CD4-positive, CD25-positive, alpha-beta regulatory T cell (primary cell): Measurements from ENCODE around the gene CFAP57. TPM values are rescaled to one million over a fixed set of nuclear protein-coding genes. Genes with fewer than 3 reads are reported as not detected.
A peak's percentile ranks its signal among the peaks of the same experiment; 100 is the strongest.

ENCODE experiments used
- ATAC-seq, 2 donors: fragments of 150-1000 bp; cut with Tn5 transposase; one replicate each; pipeline ENCODE4 v1.10.0; 2021; ENCODE audit warnings: low read depth in 2 of 2, moderate number of reproducible peaks in 2 of 2, moderate library complexity in 1 of 2
- DNase-seq, 3 donors: peaks; one replicate each; pipeline versions ENCODE4 v3.0.0 to v3.0.0-alpha.2; 2012 to 2022; ENCODE audit warnings: mixed read lengths in 1 of 3
- H3K27ac ChIP-seq: one replicate; pipeline ENCODE4 v1.7.0; 2013; ENCODE audit warnings: mild to moderate bottlenecking, low read length; ENCODE audit not compliant: insufficient read depth, poor library complexity, severe bottlenecking
- H3K27me3 ChIP-seq: one replicate; pipeline ENCODE4 v1.7.0; 2013; ENCODE audit warnings: low read length; ENCODE audit not compliant: control insufficient read depth, insufficient read depth
- H3K36me3 ChIP-seq: one replicate; pipeline ENCODE4 v1.7.0; 2013; ENCODE audit warnings: mild to moderate bottlenecking, low read length, moderate library complexity; ENCODE audit not compliant: control insufficient read depth, insufficient read depth
- H3K4me1 ChIP-seq: 2 replicates; pipeline ENCODE4 v1.7.0; 2013; ENCODE audit warnings: mild to moderate bottlenecking, low read length; ENCODE audit not compliant: insufficient read depth, control insufficient read depth, poor library complexity, severe bottlenecking
- H3K4me3 ChIP-seq: one replicate; pipeline ENCODE4 v1.7.0; 2013; ENCODE audit warnings: low read depth, mild to moderate bottlenecking, low read length, moderate library complexity
- H3K9me3 ChIP-seq, 2 experiments: 1 replicate in 1 of 2; 2 replicates in 1 of 2; pipeline ENCODE4 v1.7.0; 2013; ENCODE audit warnings: low read length in 2 of 2, mild to moderate bottlenecking in 1 of 2, moderate library complexity in 1 of 2; ENCODE audit not compliant: control insufficient read depth in 2 of 2
- H3K27ac Mint-ChIP-seq, 3 donors: one replicate each; pipeline ENCODE4 v1.8.0; 2020 to 2022; ENCODE audit warnings: mild to moderate bottlenecking in 3 of 3, mixed read lengths in 3 of 3, moderate library complexity in 2 of 3
- H3K27me3 Mint-ChIP-seq: one replicate; pipeline ENCODE4 v1.8.0; 2022; ENCODE audit warnings: mild to moderate bottlenecking, mixed read lengths
- H3K36me3 Mint-ChIP-seq: one replicate; pipeline ENCODE4 v1.8.0; 2020; ENCODE audit warnings: mixed read lengths
- H3K4me1 Mint-ChIP-seq, 4 donors: one replicate each; pipeline ENCODE4 v1.8.0; 2020 to 2022; ENCODE audit warnings: mixed read lengths in 4 of 4, mild to moderate bottlenecking in 1 of 4
- H3K4me3 Mint-ChIP-seq, 4 donors: one replicate each; pipeline ENCODE4 v1.8.0; 2020 to 2022; ENCODE audit warnings: mild to moderate bottlenecking in 4 of 4, mixed read lengths in 4 of 4, moderate library complexity in 3 of 4
- H3K9me3 Mint-ChIP-seq, 7 donors: one replicate each; pipeline ENCODE4 v1.8.0; 2020 to 2022; ENCODE audit warnings: mixed read lengths in 7 of 7, mild to moderate bottlenecking in 3 of 7, moderate library complexity in 2 of 7
- polyA plus RNA-seq, 4 donors: library from polyadenylated mRNA; unstranded; fragments of 300-500 nt; fragmentation: Illumina TruSeq; gene quantifications; one replicate each; pipeline ENCODE4 v1.2.3, GENCODE V29; 2021
- total RNA-seq: library from RNA; stranded (reverse); gene quantifications from one replicate; pipeline ENCODE4 v1.2.3, GENCODE V29; 2022

The CFAP57 gene
- total and polyA plus RNA-seq, 5 donors from 2014 or later: 0.13 TPM; not detected in 4

GRCh38 chr1:43256675-43257570 lies 84.8 kb downstream of the CFAP57 start:
- Histone ChIP-seq H3K27me3 (no peaks in the 10 kb centered on the region), H3K36me3 (no peaks in the 10 kb centered on the region), H3K27ac (no peak overlapping the region), H3K4me1 (no peaks in the 10 kb centered on the region), H3K4me3 (no peak overlapping the region), H3K9me3 (no peaks in the 10 kb centered on the region)
- Mint-ChIP-seq H3K27ac (peak overlapping the region in 1 of 3 donors; percentile 9), H3K9me3 (peaks cover 0 to 2% (median 0%) of the 10 kb centered on the region in 7 donors), H3K36me3 (no peaks in the 10 kb centered on the region), H3K4me3 (no peak overlapping the region), H3K4me1 (no peaks in the 10 kb centered on the region), H3K27me3 (peaks cover 11% of the 10 kb centered on the region)
- ATAC-seq (no peak), DNase-seq (no peak)

- ATAC-seq (no peak), DNase-seq (no peak)
- H3K36me3 Mint-ChIP-seq: no peaks in the 10 kb centered on the region
- Histone ChIP-seq H3K9me3 (no peaks in the 10 kb centered on the region), H3K27ac (no peak overlapping the region), H3K4me3 (no peak overlapping the region), H3K4me1 (no peaks in the 10 kb centered on the region), H3K27me3 (no peaks in the 10 kb centered on the region), H3K36me3 (no peaks in the 10 kb centered on the region)
- H3K4me1 Mint-ChIP-seq: no peaks in the 10 kb centered on the region
- H3K27me3 Mint-ChIP-seq: peaks cover 4% of the 10 kb centered on the region
- H3K27ac Mint-ChIP-seq: no peak overlapping the region
- no peak overlapping the region for H3K4me3 Mint-ChIP-seq
- peaks cover 0 to 2% (median 0%) of the 10 kb centered on the region in 7 donors for H3K9me3 Mint-ChIP-seq
Measured at GRCh38 chr1:43258370-43258769, 86.2 kb downstream of the CFAP57 start.

- no peak for ATAC-seq
- Mint-ChIP-seq H3K4me1 (peaks cover 0 to 5% (median 3%) of the 10 kb centered on the region in 4 donors), H3K4me3 (no peak overlapping the region), H3K27ac (no peak overlapping the region), H3K9me3 (peaks cover 0 to 5% (median 0%) of the 10 kb centered on the region in 7 donors), H3K27me3 (peaks cover 17% of the 10 kb centered on the region), H3K36me3 (no peaks in the 10 kb centered on the region)
- Histone ChIP-seq H3K27ac (no peak overlapping the region), H3K9me3 (no peaks in the 10 kb centered on the region), H3K27me3 (peaks cover 3% of the 10 kb centered on the region), H3K4me1 (peaks cover under 1% of the 10 kb centered on the region), H3K4me3 (no peak overlapping the region), H3K36me3 (no peaks in the 10 kb centered on the region)
- DNase-seq: no peak
Measured at GRCh38 chr1:43265431-43265830, 93.3 kb downstream of the CFAP57 start.

- ATAC-seq (no peak), DNase-seq (no peak)
- peaks cover 0 to 18% (median 6%) of the 10 kb centered on the region in 4 donors for H3K4me1 Mint-ChIP-seq
- H3K9me3 Mint-ChIP-seq: peaks cover 0 to 5% (median 0%) of the 10 kb centered on the region in 7 donors
- no peaks in the 10 kb centered on the region for H3K36me3 Mint-ChIP-seq
- peaks cover 3% of the 10 kb centered on the region for H3K27me3 ChIP-seq
- H3K27ac ChIP-seq: no peak overlapping the region
- no peaks in the 10 kb centered on the region for H3K36me3 ChIP-seq
- H3K4me1 ChIP-seq: peaks cover 6% of the 10 kb centered on the region
- H3K4me3 Mint-ChIP-seq: no peak overlapping the region
- H3K27me3 Mint-ChIP-seq: peaks cover 26% of the 10 kb centered on the region
- H3K27ac Mint-ChIP-seq: no peak overlapping the region
- no peaks in the 10 kb centered on the region for H3K9me3 ChIP-seq
- no peak overlapping the region for H3K4me3 ChIP-seq
Measured at GRCh38 chr1:43266881-43267280, 94.8 kb downstream of the CFAP57 start.

GRCh38 chr1:43267291-43267805 lies 95.2 kb downstream of the CFAP57 start:
- Mint-ChIP-seq H3K4me1 (peaks cover 0 to 18% (median 6%) of the 10 kb centered on the region in 4 donors), H3K4me3 (no peak overlapping the region), H3K27me3 (peaks cover 26% of the 10 kb centered on the region), H3K9me3 (peaks cover 0 to 5% (median 0%) of the 10 kb centered on the region in 7 donors), H3K36me3 (no peaks in the 10 kb centered on the region), H3K27ac (no peak overlapping the region)
- H3K4me3 ChIP-seq: no peak overlapping the region
- H3K27ac ChIP-seq: no peak overlapping the region
- peaks cover 6% of the 10 kb centered on the region for H3K4me1 ChIP-seq
- ATAC-seq (no peak), DNase-seq (no peak)
- no peaks in the 10 kb centered on the region for H3K36me3 ChIP-seq
- H3K9me3 ChIP-seq: no peaks in the 10 kb centered on the region
- H3K27me3 ChIP-seq: peaks cover 3% of the 10 kb centered on the region

- ATAC-seq: no peak
- Mint-ChIP-seq H3K9me3 (peaks cover 0 to 5% (median 1%) of the 10 kb centered on the region in 7 donors), H3K36me3 (no peaks in the 10 kb centered on the region), H3K27me3 (peaks cover 26% of the 10 kb centered on the region), H3K27ac (no peak overlapping the region), H3K4me3 (no peak overlapping the region), H3K4me1 (peaks cover 0 to 18% (median 6%) of the 10 kb centered on the region in 4 donors)
- no peak overlapping the region for H3K27ac ChIP-seq
- H3K4me1 ChIP-seq: peaks cover 6% of the 10 kb centered on the region
- no peaks in the 10 kb centered on the region for H3K9me3 ChIP-seq
- H3K27me3 ChIP-seq: peaks cover 3% of the 10 kb centered on the region
- no peak for DNase-seq
- no peak overlapping the region for H3K4me3 ChIP-seq
- no peaks in the 10 kb centered on the region for H3K36me3 ChIP-seq
Measured at GRCh38 chr1:43267818-43268425, 95.8 kb downstream of the CFAP57 start.

GRCh38 chr1:43269627-43270375 lies 97.7 kb downstream of the CFAP57 start, which contains the start of gene TMEM125:
TMEM125 (plus strand) TSS chr1:43269983; CDS start chr1:43272723, 2,740 bp downstream.
- Histone ChIP-seq H3K27me3 (peaks cover 3% of the 10 kb centered on the region), H3K4me3 (no peak within 1 kb of the TSS), H3K36me3 (no peaks in the 10 kb centered on the region), H3K27ac (no peak within 1 kb of the TSS), H3K9me3 (no peaks in the 10 kb centered on the region), H3K4me1 (peaks cover 11% of the 10 kb centered on the region)
- ATAC-seq: no peak
- H3K27ac Mint-ChIP-seq: no peak within 1 kb of the TSS
- H3K4me3 Mint-ChIP-seq: peak within 1 kb of the TSS in 1 of 4 donors; percentile 39
- peaks cover 0 to 26% (median 11%) of the 10 kb centered on the region in 4 donors for H3K4me1 Mint-ChIP-seq
- H3K9me3 Mint-ChIP-seq: peaks cover 0 to 3% (median under 1%) of the 10 kb centered on the region in 7 donors
- peaks cover under 1% of the 10 kb centered on the region for H3K36me3 Mint-ChIP-seq
- no peak for DNase-seq
- H3K27me3 Mint-ChIP-seq: peaks cover 26% of the 10 kb centered on the region
